ENCODE measurements around the gene ROCK1. TPM values are rescaled to one million over a fixed set of nuclear protein-coding genes. Genes with fewer than 3 reads are reported as not detected.

The ROCK1 gene
- total RNA-seq, 1 donor from 2014 or later, result 31.3 TPM

Other genes starting within 250 kb of the ROCK1 start
- gene GREB1L, start 130.4 kb upstream of the ROCK1 start, total RNA-seq, result 2.0 and 3.1 TPM in 2 replicates

Measured in lung microvascular endothelial cell (primary cell).